Measurements from ENCODE around the gene PDSS2. TPM values are rescaled to one million over a fixed set of nuclear protein-coding genes. Genes with fewer than 3 reads are reported as not detected.
A peak's percentile ranks its signal among the peaks of the same experiment; 100 is the strongest.

PDSS2 gene
- total RNA-seq, 3 donors from 2014 or later (not counting 1 experiment from before 2014, with no cell fraction given): 11.2 to 15.5 (median 14.2) TPM

DNA sequence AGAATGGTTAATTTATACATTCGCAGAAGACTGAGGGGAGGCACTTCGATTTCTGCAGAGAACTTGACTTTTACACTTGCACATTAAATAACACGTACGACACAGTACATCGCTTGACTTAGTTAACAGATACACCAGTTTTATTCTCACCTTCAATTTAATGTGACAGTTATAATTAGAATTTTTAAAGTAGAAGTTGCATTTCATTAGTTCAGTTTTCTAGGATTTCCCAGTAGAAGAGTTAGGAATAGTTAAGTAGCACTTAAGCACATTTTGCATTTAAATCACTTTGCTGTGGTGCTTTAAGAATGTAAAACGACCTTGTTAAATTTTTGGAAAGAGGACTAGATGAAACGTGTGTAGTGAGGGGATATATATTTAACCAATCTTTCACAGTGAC, 342.4 kb downstream of the PDSS2 start:
- ATAC-seq (no peak), DNase-seq (no peak)
- peaks cover 5 to 19% of the 10 kb centered on the region in 2 donors for H3K27me3 Mint-ChIP-seq (ENCODE audit: low read depth in 2 of 2)
- H3K4me3 Mint-ChIP-seq: peak overlapping the region; percentile 88
- no peak overlapping the region for H3K4me3 ChIP-seq (ENCODE audit: low read length)
- TF ChIP-seq CTCF (IDR thresholded peaks at IDR 0.05): no peak
- H3K27ac Mint-ChIP-seq: no peak overlapping the region
- peaks cover 19% of the 10 kb centered on the region for H3K4me1 ChIP-seq (ENCODE audit: control insufficient read depth, insufficient read depth, low read length)
- no peaks in the 10 kb centered on the region for H3K9me3 ChIP-seq (ENCODE audit: control insufficient read depth, insufficient read depth, low read length)
- intact Hi-C loops (cut with micrococcal nuclease): no loop called here
- H3K36me3 ChIP-seq (ENCODE audit: control insufficient read depth, insufficient read depth, low read length): no peaks in the 10 kb centered on the region
- H3K4me1 Mint-ChIP-seq: peaks cover 18 to 19% of the 10 kb centered on the region in 2 donors
- WGBS (ENCODE audit: insufficient coverage): 17% methylated on average over 4 of the region's 7 CpGs
- no peak overlapping the region for H3K27ac ChIP-seq (ENCODE audit: low read length)
- H3K27me3 ChIP-seq (ENCODE audit: control insufficient read depth, insufficient read depth, low read length): peaks cover 6% of the 10 kb centered on the region
- no peaks in the 10 kb centered on the region for H3K36me3 Mint-ChIP-seq
- no peaks in the 10 kb centered on the region for H3K9me3 Mint-ChIP-seq

DNA sequence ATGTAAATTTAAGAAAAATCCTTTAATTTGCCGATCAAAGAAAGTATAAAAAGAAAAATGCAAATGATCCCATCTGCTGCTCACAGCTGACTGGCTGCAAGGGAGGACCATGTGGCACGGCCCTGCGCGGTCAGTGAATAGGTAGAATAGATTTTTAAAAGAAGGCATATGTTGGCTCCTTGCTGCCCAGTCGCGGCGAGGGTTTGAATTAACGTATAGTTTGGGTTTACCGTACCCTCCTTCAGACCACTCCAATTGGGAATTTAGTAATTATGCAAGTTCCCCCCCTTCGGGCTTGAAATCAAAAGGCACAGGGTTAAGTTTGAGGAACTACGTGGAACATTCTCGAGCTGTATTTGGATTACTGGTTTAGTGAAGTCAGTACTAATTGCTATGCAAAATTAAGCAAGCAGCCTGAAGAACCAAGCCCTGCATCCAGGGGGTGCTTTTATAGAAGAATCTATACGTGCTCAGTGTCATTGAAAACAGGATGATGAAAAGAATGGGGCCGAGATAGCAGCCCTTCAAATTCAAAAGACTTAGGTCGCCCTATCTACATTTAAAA, 343.0 kb downstream of the PDSS2 start:
- no peak for ATAC-seq
- Mint-ChIP-seq H3K4me3 (peak overlapping the region; percentile 88), H3K27ac (no peak overlapping the region), H3K9me3 (no peaks in the 10 kb centered on the region), H3K27me3 (ENCODE audit: low read depth in 2 of 2) (peaks cover 5 to 19% of the 10 kb centered on the region in 2 donors), H3K4me1 (peaks cover 18 to 19% of the 10 kb centered on the region in 2 donors), H3K36me3 (no peaks in the 10 kb centered on the region)
- Histone ChIP-seq H3K9me3 (ENCODE audit: control insufficient read depth, insufficient read depth, low read length) (no peaks in the 10 kb centered on the region), H3K36me3 (ENCODE audit: control insufficient read depth, insufficient read depth, low read length) (no peaks in the 10 kb centered on the region), H3K4me1 (ENCODE audit: control insufficient read depth, insufficient read depth, low read length) (peaks cover 19% of the 10 kb centered on the region), H3K4me3 (ENCODE audit: low read length) (peak overlapping the region; percentile 43), H3K27me3 (ENCODE audit: control insufficient read depth, insufficient read depth, low read length) (peaks cover 6% of the 10 kb centered on the region), H3K27ac (ENCODE audit: low read length) (no peak overlapping the region)
- 12% methylated on average over 13 of the region's 15 CpGs for WGBS (ENCODE audit: insufficient coverage)
- peak in 1 of 2 donors; percentile 50 for DNase-seq
- intact Hi-C loops (cut with micrococcal nuclease): no loop called here
- no peak for TF ChIP-seq CTCF (IDR thresholded peaks at IDR 0.05)

GRCh38 chr6:107115695-107116327, 343.6 kb downstream of the PDSS2 start:
- under 1% methylated on average over 45 of the region's 45 CpGs for WGBS (ENCODE audit: insufficient coverage)
- intact Hi-C loops (cut with micrococcal nuclease): no loop called here
- ATAC-seq (peak in 1 of 3 donors; percentile 16), DNase-seq (peak; percentile 18 to 52)
- H3K27me3 Mint-ChIP-seq (ENCODE audit: low read depth in 2 of 2): peaks cover 5 to 19% of the 10 kb centered on the region in 2 donors
- no peaks in the 10 kb centered on the region for H3K9me3 ChIP-seq (ENCODE audit: control insufficient read depth, insufficient read depth, low read length)
- no peaks in the 10 kb centered on the region for H3K36me3 Mint-ChIP-seq
- H3K4me3 ChIP-seq (ENCODE audit: low read length): peak overlapping the region; percentile 43
- no peak overlapping the region for H3K27ac Mint-ChIP-seq
- peaks cover 6% of the 10 kb centered on the region for H3K27me3 ChIP-seq (ENCODE audit: control insufficient read depth, insufficient read depth, low read length)
- no peaks in the 10 kb centered on the region for H3K36me3 ChIP-seq (ENCODE audit: control insufficient read depth, insufficient read depth, low read length)
- H3K4me3 Mint-ChIP-seq: peak overlapping the region; percentile 88
- no peaks in the 10 kb centered on the region for H3K9me3 Mint-ChIP-seq
- TF ChIP-seq CTCF (IDR thresholded peaks at IDR 0.05): no peak
- H3K27ac ChIP-seq (ENCODE audit: low read length): no peak overlapping the region
- H3K4me1 Mint-ChIP-seq: peaks cover 18 to 19% of the 10 kb centered on the region in 2 donors
- peaks cover 19% of the 10 kb centered on the region for H3K4me1 ChIP-seq (ENCODE audit: control insufficient read depth, insufficient read depth, low read length)
